ENCODE data around the gene HASPIN. TPM values are rescaled to one million over a fixed set of nuclear protein-coding genes. Genes with fewer than 3 reads are reported as not detected.
"Not testable (repeated sequence)": the region's sequence is repeated elsewhere in the genome, so short reads cannot be mapped to it uniquely, and the experiment has no call there.

Gene HASPIN
- total RNA-seq, 1 donor from 2014 or later: 2.3 TPM

GRCh38 chr17:3732210-3732621 lies 8.5 kb downstream of the HASPIN start:
- no peak overlapping the region for H3K27ac Mint-ChIP-seq (ENCODE audit: unreplicated experiment)
- H3K27me3 Mint-ChIP-seq (ENCODE audit: unreplicated experiment): no peaks in the 10 kb centered on the region
- no peaks in the 10 kb centered on the region for H3K36me3 Mint-ChIP-seq (ENCODE audit: unreplicated experiment)
- H3K4me1 Mint-ChIP-seq (ENCODE audit: low read depth, unreplicated experiment): peaks cover 3% of the 10 kb centered on the region
- H3K4me3 Mint-ChIP-seq (ENCODE audit: unreplicated experiment): no peak overlapping the region
- TF ChIP-seq CTCF (IDR thresholded peaks at IDR 0.05; ENCODE audit: partially characterized antibody, unreplicated experiment): no peak
- no peak for DNase-seq
- peaks cover 2% of the 10 kb centered on the region for H3K9me3 Mint-ChIP-seq (ENCODE audit: unreplicated experiment)

- not testable (repeated sequence) for H3K36me3 Mint-ChIP-seq (ENCODE audit: unreplicated experiment); H3K4me3 Mint-ChIP-seq (ENCODE audit: unreplicated experiment); H3K9me3 Mint-ChIP-seq (ENCODE audit: unreplicated experiment); H3K27me3 Mint-ChIP-seq (ENCODE audit: unreplicated experiment); H3K27ac Mint-ChIP-seq (ENCODE audit: unreplicated experiment); DNase-seq; H3K4me1 Mint-ChIP-seq (ENCODE audit: low read depth, unreplicated experiment)
Observed at GRCh38 chr17:3734911-3735276, 11.2 kb downstream of the HASPIN start.

- DNase-seq: no peak
- peaks cover 3% of the 10 kb centered on the region for H3K4me1 Mint-ChIP-seq (ENCODE audit: low read depth, unreplicated experiment)
- peaks cover 4% of the 10 kb centered on the region for H3K9me3 Mint-ChIP-seq (ENCODE audit: unreplicated experiment)
- TF ChIP-seq CTCF (IDR thresholded peaks at IDR 0.05; ENCODE audit: partially characterized antibody, unreplicated experiment): no peak
- H3K36me3 Mint-ChIP-seq (ENCODE audit: unreplicated experiment): no peaks in the 10 kb centered on the region
- no peak overlapping the region for H3K4me3 Mint-ChIP-seq (ENCODE audit: unreplicated experiment)
- no peak overlapping the region for H3K27ac Mint-ChIP-seq (ENCODE audit: unreplicated experiment)
- no peaks in the 10 kb centered on the region for H3K27me3 Mint-ChIP-seq (ENCODE audit: unreplicated experiment)
Observed at GRCh38 chr17:3735515-3735914, 11.8 kb downstream of the HASPIN start.

GRCh38 chr17:3738562-3739295 lies 15.0 kb downstream of the HASPIN start:
- DNase-seq: no peak
- Mint-ChIP-seq H3K9me3 (ENCODE audit: unreplicated experiment) (peaks cover 4% of the 10 kb centered on the region), H3K27me3 (ENCODE audit: unreplicated experiment) (no peaks in the 10 kb centered on the region), H3K4me1 (ENCODE audit: low read depth, unreplicated experiment) (peaks cover 3% of the 10 kb centered on the region), H3K4me3 (ENCODE audit: unreplicated experiment) (no peak overlapping the region), H3K36me3 (ENCODE audit: unreplicated experiment) (no peaks in the 10 kb centered on the region), H3K27ac (ENCODE audit: unreplicated experiment) (no peak overlapping the region)
- no peak for TF ChIP-seq CTCF (IDR thresholded peaks at IDR 0.05; ENCODE audit: partially characterized antibody, unreplicated experiment)

- DNase-seq: no peak
- H3K27ac Mint-ChIP-seq (ENCODE audit: unreplicated experiment): no peak overlapping the region
- no peak for TF ChIP-seq CTCF (IDR thresholded peaks at IDR 0.05; ENCODE audit: partially characterized antibody, unreplicated experiment)
- H3K27me3 Mint-ChIP-seq (ENCODE audit: unreplicated experiment): no peaks in the 10 kb centered on the region
- no peaks in the 10 kb centered on the region for H3K4me1 Mint-ChIP-seq (ENCODE audit: low read depth, unreplicated experiment)
- peaks cover 4% of the 10 kb centered on the region for H3K9me3 Mint-ChIP-seq (ENCODE audit: unreplicated experiment)
- H3K4me3 Mint-ChIP-seq (ENCODE audit: unreplicated experiment): no peak overlapping the region
- H3K36me3 Mint-ChIP-seq (ENCODE audit: unreplicated experiment): no peaks in the 10 kb centered on the region
Observed at GRCh38 chr17:3739422-3740124, 15.9 kb downstream of the HASPIN start.

Measured in glutamatergic neuron (in vitro differentiated cells).